Epithelial cell of esophagus (primary cell): ENCODE results near the gene CORIN.

ENCODE experiments used
- DNase-seq: peaks from one replicate; pipeline ENCODE4 v3.0.0; 2010; ENCODE audit warnings: low read depth
- H3K4me3 ChIP-seq: 2 replicates; pipeline ENCODE4 v1.5.1; 2011; ENCODE audit warnings: mild to moderate bottlenecking, low read length, control low read depth
- CTCF ChIP-seq: IDR thresholded peaks from 2 replicates; pipeline ENCODE4 v1.5.1; 2011; ENCODE audit warnings: low read depth, mild to moderate bottlenecking, low read length, control low read depth, inconsistent platforms; ENCODE audit not compliant: insufficient read depth; ENCODE audit errors: missing control alignments

Gene CORIN

GRCh38 chr4:47572981-47573380, 264.9 kb downstream of the CORIN start:
- no peak overlapping the region for H3K4me3 ChIP-seq
- TF ChIP-seq CTCF, result no peak
- no peak for DNase-seq

GRCh38 chr4:47570816-47571215, 267.1 kb downstream of the CORIN start:
- TF ChIP-seq CTCF, result no peak
- DNase-seq, result no peak
- no peak overlapping the region for H3K4me3 ChIP-seq

- DNase-seq, result peak; percentile 48
- no peak for TF ChIP-seq CTCF
These were observed 270.4 kb downstream of the CORIN start for GRCh38 chr4:47567511-47567910.

GRCh38 chr4:47566969-47567368, 270.9 kb downstream of the CORIN start:
- TF ChIP-seq CTCF, result no peak
- no peak for DNase-seq

More at GRCh38 chr4:47567511-47567910, 270.4 kb downstream of the CORIN start:
- H3K4me3 ChIP-seq, result no peak overlapping the region

GRCh38 chr4:47566566-47566965, 271.3 kb downstream of the CORIN start:
- DNase-seq, result no peak
- TF ChIP-seq CTCF, result no peak
- H3K4me3 ChIP-seq, result no peak overlapping the region

More at GRCh38 chr4:47566969-47567368, 270.9 kb downstream of the CORIN start:
- H3K4me3 ChIP-seq, result no peak overlapping the region

GRCh38 chr4:47562297-47562696, 275.6 kb downstream of the CORIN start:
- no peak overlapping the region for H3K4me3 ChIP-seq
- TF ChIP-seq CTCF, result no peak
- DNase-seq, result no peak

GRCh38 chr4:47561331-47561730, 276.5 kb downstream of the CORIN start:
- no peak for DNase-seq
- no peak for TF ChIP-seq CTCF

More at GRCh38 chr4:47561331-47561730, 276.5 kb downstream of the CORIN start:
- no peak overlapping the region for H3K4me3 ChIP-seq
